Parathyroid adenoma (tissue), 2 donors: Measurements from ENCODE around the gene IQGAP3.

Source experiments
- H2AFZ ChIP-seq: fragments of 300-600 bp; sonication (generic); one replicate; pipeline ENCODE4 v1.7.0; 2017; ENCODE audit warnings: antibody characterized with exemption, mild to moderate bottlenecking
- H3K27ac ChIP-seq: fragments of 300-600 bp; sonication (generic); one replicate; pipeline ENCODE4 v1.7.0; 2017
- H3K27me3 ChIP-seq: fragments of 300-600 bp; sonication (generic); one replicate; pipeline ENCODE4 v1.7.0; 2017; ENCODE audit warnings: low read length; ENCODE audit not compliant: control insufficient read depth, insufficient read depth
- H3K36me3 ChIP-seq: fragments of 300-600 bp; sonication (generic); one replicate; pipeline ENCODE4 v1.7.0; 2017; ENCODE audit warnings: low read length; ENCODE audit not compliant: control insufficient read depth, insufficient read depth
- H3K4me1 ChIP-seq: fragments of 300-600 bp; sonication (generic); one replicate; pipeline ENCODE4 v1.7.0; 2017; ENCODE audit warnings: control low read depth
- H3K4me2 ChIP-seq: fragments of 300-600 bp; sonication (generic); one replicate; pipeline ENCODE4 v1.7.0; 2017; ENCODE audit warnings: low read length
- H3K4me3 ChIP-seq: fragments of 300-600 bp; sonication (generic); one replicate; pipeline ENCODE4 v1.7.0; 2017; ENCODE audit warnings: low read depth, low read length
- H3K79me2 ChIP-seq: fragments of 300-600 bp; sonication (generic); one replicate; pipeline ENCODE4 v1.7.0; 2017; ENCODE audit warnings: control low read depth
- H3K9ac ChIP-seq: fragments of 300-600 bp; sonication (generic); one replicate; pipeline ENCODE4 v1.7.0; 2017; ENCODE audit warnings: mild to moderate bottlenecking
- H3K9me3 ChIP-seq: fragments of 300-600 bp; sonication (generic); one replicate; pipeline ENCODE4 v1.7.0; 2017; ENCODE audit warnings: low read length; ENCODE audit not compliant: control insufficient read depth
- TF ChIP-seq, protein P1 (sequence below): fragments of 300-600 bp; sonication (generic); IDR thresholded peaks from one replicate; pipeline ENCODE4 v1.7.0; 2017; ENCODE audit warnings: antibody characterized with exemption, mild to moderate bottlenecking
- donor health status: primary hyperparathyroidism.

Gene IQGAP3

DNA sequence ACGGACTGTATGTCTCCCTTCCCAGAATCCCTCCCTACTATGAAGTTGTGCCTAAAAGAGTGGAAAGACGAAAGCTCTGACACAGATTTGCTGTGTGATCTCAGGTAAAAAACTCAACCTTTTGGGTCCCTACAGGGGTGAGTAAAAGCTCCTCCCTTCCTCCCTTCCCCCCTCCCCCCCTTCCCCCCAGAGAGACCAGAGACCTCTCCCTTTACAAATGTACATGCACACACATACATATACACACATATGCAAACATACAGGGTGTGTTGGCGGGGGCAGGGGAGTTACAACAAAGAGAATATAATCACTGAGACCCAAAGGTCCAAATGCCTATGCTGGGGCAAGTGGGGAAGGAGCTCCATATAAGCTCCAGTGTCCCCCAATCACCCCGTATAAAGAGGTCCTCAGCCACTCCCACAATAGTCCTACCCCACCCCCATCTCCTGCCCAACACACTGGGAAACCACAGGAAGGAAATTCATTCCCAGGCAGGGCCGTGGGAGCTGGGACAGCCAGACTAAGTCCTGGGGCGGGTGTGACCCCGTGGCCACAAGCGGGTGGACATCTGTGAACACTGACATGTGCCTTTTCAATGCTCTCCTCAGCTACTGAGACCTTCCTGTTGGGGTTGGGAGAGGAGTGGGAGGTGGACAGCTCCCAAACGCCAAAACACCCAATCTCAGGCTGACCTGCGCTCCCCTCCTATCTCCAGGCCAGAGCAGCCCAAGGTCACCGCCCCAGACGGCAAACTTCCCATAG, 73.8 kb downstream of the IQGAP3 start:
- peaks cover 50% of the 10 kb centered on the region for H3K4me1 ChIP-seq
- peaks cover 56% of the 10 kb centered on the region for H3K79me2 ChIP-seq
- H3K9me3 ChIP-seq, result no peaks in the 10 kb centered on the region

DNA sequence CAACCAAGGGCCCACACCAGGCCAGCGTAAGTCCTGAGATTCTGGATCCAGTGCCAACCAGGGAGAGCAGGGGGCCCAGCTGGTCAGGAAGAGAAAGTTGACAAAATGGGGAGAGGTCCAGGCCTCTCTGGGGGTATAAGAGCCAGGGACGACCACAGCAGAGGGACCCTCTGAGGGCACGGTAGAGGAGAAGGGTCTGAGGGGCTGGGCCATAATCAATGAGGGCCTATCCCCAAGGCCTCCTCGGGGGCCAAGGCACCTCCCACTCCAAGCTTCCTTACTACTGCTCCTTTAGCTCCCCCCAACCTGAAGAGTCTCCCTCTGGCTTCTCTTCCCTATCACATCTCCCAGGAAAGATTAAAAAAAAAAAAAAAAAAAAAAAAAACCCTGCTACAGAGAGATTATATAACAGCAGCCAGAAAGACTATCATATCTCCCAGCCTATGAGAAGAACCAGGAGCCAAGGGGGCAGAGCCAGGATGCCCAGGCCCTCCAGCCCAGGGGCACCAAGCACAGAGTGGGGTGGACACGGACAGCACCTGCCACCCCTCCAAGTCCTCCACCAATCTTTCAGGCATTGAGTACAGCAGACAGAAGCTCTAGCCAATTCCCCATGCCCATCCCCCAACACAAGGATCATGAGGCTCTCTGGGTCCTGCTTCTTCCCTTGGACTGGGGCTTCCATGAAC, 74.5 kb downstream of the IQGAP3 start:
- Histone ChIP-seq H3K36me3 (no peaks in the 10 kb centered on the region), H3K4me2 (peak overlapping the region; percentile 71), H3K4me3 (peak overlapping the region; percentile 35), H2AFZ (no peak overlapping the region), H3K27ac (peak overlapping the region; percentile 49), H3K4me1 (peaks cover 48% of the 10 kb centered on the region), H3K79me2 (peaks cover 63% of the 10 kb centered on the region), H3K9ac (no peak overlapping the region), H3K9me3 (no peaks in the 10 kb centered on the region), H3K27me3 (no peaks in the 10 kb centered on the region)
- TF ChIP-seq, protein P1, sequence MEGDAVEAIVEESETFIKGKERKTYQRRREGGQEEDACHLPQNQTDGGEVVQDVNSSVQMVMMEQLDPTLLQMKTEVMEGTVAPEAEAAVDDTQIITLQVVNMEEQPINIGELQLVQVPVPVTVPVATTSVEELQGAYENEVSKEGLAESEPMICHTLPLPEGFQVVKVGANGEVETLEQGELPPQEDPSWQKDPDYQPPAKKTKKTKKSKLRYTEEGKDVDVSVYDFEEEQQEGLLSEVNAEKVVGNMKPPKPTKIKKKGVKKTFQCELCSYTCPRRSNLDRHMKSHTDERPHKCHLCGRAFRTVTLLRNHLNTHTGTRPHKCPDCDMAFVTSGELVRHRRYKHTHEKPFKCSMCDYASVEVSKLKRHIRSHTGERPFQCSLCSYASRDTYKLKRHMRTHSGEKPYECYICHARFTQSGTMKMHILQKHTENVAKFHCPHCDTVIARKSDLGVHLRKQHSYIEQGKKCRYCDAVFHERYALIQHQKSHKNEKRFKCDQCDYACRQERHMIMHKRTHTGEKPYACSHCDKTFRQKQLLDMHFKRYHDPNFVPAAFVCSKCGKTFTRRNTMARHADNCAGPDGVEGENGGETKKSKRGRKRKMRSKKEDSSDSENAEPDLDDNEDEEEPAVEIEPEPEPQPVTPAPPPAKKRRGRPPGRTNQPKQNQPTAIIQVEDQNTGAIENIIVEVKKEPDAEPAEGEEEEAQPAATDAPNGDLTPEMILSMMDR, result no peak

More for the DNA sequence above, 73.8 kb downstream of the IQGAP3 start:
- H3K9ac ChIP-seq, result no peak overlapping the region
- peak overlapping the region; percentile 96 for H3K4me3 ChIP-seq
- H3K27ac ChIP-seq, result peak overlapping the region; percentile 49
- TF ChIP-seq, protein P1, result no peak
- peak overlapping the region; percentile 71 for H3K4me2 ChIP-seq
- H3K27me3 ChIP-seq, result no peaks in the 10 kb centered on the region
- H3K36me3 ChIP-seq, result no peaks in the 10 kb centered on the region
- H2AFZ ChIP-seq, result no peak overlapping the region

DNA sequence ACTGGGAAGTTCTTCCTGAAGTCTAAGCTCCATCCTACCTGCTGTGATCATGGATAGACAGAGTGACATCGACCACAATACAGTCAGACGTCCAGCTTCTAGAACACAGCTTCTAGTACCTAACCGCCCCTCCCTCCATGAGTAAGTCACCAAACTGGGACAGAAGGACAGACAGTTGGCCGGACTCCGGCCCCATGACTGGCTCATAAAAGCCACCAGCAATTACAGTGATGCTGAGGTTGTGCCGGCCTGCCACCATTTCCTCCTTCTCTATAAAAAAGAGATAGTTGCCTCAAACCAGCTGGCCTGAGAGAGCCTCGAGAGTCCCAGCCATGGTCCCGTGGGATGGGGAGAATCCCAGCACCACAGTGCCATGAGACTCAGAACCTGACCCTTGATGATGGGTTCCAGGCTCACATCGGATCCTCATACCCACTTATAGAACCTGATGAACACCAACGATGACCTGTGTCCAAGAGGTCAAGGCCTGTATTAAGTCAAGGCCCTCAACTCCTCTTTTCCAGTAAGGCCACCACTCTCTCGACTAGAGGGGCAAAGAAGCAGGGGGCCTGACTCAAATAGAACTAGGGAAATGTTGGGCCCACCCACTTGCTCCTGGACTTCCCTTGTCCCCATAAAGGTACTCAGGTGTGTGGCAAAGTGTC, 75.2 kb downstream of the IQGAP3 start:
- Histone ChIP-seq H3K4me2 (peak overlapping the region; percentile 71), H3K79me2 (peaks cover 70% of the 10 kb centered on the region), H3K36me3 (no peaks in the 10 kb centered on the region), H3K9me3 (no peaks in the 10 kb centered on the region), H3K9ac (no peak overlapping the region), H3K27me3 (no peaks in the 10 kb centered on the region), H3K4me1 (peaks cover 48% of the 10 kb centered on the region), H2AFZ (no peak overlapping the region), H3K27ac (peak overlapping the region; percentile 49), H3K4me3 (no peak overlapping the region)
- TF ChIP-seq, protein P1, result no peak

DNA sequence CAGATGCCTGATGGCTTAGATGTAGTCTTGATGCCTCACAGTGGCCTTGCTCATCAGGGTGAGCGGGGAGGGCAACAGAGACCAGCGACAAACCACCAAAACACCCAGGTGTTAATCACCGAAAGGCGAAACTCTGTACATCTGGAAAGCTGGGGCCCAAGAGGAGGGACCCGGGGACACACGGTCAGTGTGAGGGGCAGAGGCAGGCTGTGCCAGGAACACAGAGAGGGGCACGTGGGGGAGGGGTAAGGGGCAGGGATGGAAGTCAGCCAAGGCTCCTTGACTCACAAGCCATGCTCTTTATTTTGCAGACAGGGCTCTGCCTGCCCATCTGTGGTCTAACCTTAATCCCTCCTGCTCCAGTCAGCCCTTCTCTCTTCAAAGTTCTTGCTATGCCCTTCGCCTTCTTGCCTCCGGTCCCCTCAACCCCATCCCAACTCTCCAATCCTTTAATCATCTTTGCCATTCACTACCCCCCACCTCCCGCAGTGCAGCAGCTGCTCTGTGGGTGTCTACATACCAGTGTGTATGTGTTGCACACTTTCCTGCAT, 76.1 kb downstream of the IQGAP3 start:
- peaks cover 51% of the 10 kb centered on the region for H3K4me1 ChIP-seq
- H3K4me2 ChIP-seq, result peak overlapping the region; percentile 5
- peak overlapping the region; percentile 47 for H3K27ac ChIP-seq
- peaks cover 79% of the 10 kb centered on the region for H3K79me2 ChIP-seq
- TF ChIP-seq, protein P1, result no peak
- no peaks in the 10 kb centered on the region for H3K27me3 ChIP-seq
- H3K9ac ChIP-seq, result no peak overlapping the region
- no peaks in the 10 kb centered on the region for H3K36me3 ChIP-seq
- no peak overlapping the region for H3K4me3 ChIP-seq
- no peak overlapping the region for H2AFZ ChIP-seq
- H3K9me3 ChIP-seq, result no peaks in the 10 kb centered on the region
